Nephron (organoid): ENCODE data around the gene DRG2.

Experiments
- H3K27ac Mint-ChIP-seq, 3 experiments: 2 replicates each; pipeline ENCODE4 v1.8.0; 2020; ENCODE audit warnings: mixed read lengths in 3 of 3, mild to moderate bottlenecking in 2 of 3, moderate library complexity in 1 of 3
- H3K27me3 Mint-ChIP-seq: 2 replicates; pipeline ENCODE4 v1.8.0; 2021; ENCODE audit warnings: low read depth, mild to moderate bottlenecking, moderate library complexity, mixed read lengths
- H3K36me3 Mint-ChIP-seq: 2 replicates; pipeline ENCODE4 v1.8.0; 2020; ENCODE audit warnings: low read depth, mixed read lengths
- H3K4me1 Mint-ChIP-seq: 2 replicates; pipeline ENCODE4 v1.8.0; 2020; ENCODE audit warnings: mixed read lengths
- H3K4me3 Mint-ChIP-seq, 3 experiments: 2 replicates each; pipeline ENCODE4 v1.8.0; 2020; ENCODE audit warnings: mild to moderate bottlenecking in 3 of 3, mixed read lengths in 3 of 3, moderate library complexity in 2 of 3
- H3K9me3 Mint-ChIP-seq: 2 replicates; pipeline ENCODE4 v1.8.0; 2020; ENCODE audit warnings: mixed read lengths
- CTCF ChIP-seq, 3 experiments: fragments of 200-600 bp; sonication (generic); IDR thresholded peaks; one replicate each; pipeline ENCODE4 v1.5.0; 2021; ENCODE audit warnings: antibody characterized with exemption in 3 of 3; ENCODE audit not compliant: unreplicated experiment in 3 of 3

The DRG2 gene

GRCh38 chr17:18089613-18090012 is 1.9 kb downstream of the DRG2 start:
- no peaks in the 10 kb centered on the region for H3K9me3 Mint-ChIP-seq
- H3K27ac Mint-ChIP-seq, result peak overlapping the region; percentile 7 to 94 (median 45)
- peaks cover 3% of the 10 kb centered on the region for H3K27me3 Mint-ChIP-seq
- no peak for TF ChIP-seq CTCF (IDR thresholded peaks at IDR 0.05; ENCODE audit: unreplicated experiment in 3 of 3)
- peaks cover 17% of the 10 kb centered on the region for H3K36me3 Mint-ChIP-seq
- H3K4me1 Mint-ChIP-seq, result peaks cover 14% of the 10 kb centered on the region
- peak overlapping the region; percentile 99 to 100 (median 99) for H3K4me3 Mint-ChIP-seq

GRCh38 chr17:18093616-18094408 is 6.1 kb downstream of the DRG2 start:
- H3K4me1 Mint-ChIP-seq, result peaks cover under 1% of the 10 kb centered on the region
- H3K36me3 Mint-ChIP-seq, result peaks cover 31% of the 10 kb centered on the region
- TF ChIP-seq CTCF (IDR thresholded peaks at IDR 0.05; ENCODE audit: unreplicated experiment in 3 of 3), result peak in 2 of 3 experiments; percentile 16 to 30
- no peak overlapping the region for H3K27ac Mint-ChIP-seq
- no peaks in the 10 kb centered on the region for H3K9me3 Mint-ChIP-seq
- no peak overlapping the region for H3K4me3 Mint-ChIP-seq
- H3K27me3 Mint-ChIP-seq, result no peaks in the 10 kb centered on the region

GRCh38 chr17:18094409-18094807 is 6.7 kb downstream of the DRG2 start:
- H3K27me3 Mint-ChIP-seq, result no peaks in the 10 kb centered on the region
- no peak overlapping the region for H3K27ac Mint-ChIP-seq
- TF ChIP-seq CTCF (IDR thresholded peaks at IDR 0.05; ENCODE audit: unreplicated experiment in 3 of 3), result no peak
- peaks cover 35% of the 10 kb centered on the region for H3K36me3 Mint-ChIP-seq
- H3K9me3 Mint-ChIP-seq, result no peaks in the 10 kb centered on the region
- H3K4me1 Mint-ChIP-seq, result no peaks in the 10 kb centered on the region
- H3K4me3 Mint-ChIP-seq, result no peak overlapping the region

GRCh38 chr17:18099516-18099915 is 11.8 kb downstream of the DRG2 start:
- no peaks in the 10 kb centered on the region for H3K4me1 Mint-ChIP-seq
- H3K4me3 Mint-ChIP-seq, result no peak overlapping the region
- no peak for TF ChIP-seq CTCF (IDR thresholded peaks at IDR 0.05; ENCODE audit: unreplicated experiment in 3 of 3)

GRCh38 chr17:18100616-18101015 is 12.9 kb downstream of the DRG2 start:
- peaks cover 23% of the 10 kb centered on the region for H3K36me3 Mint-ChIP-seq
- H3K27ac Mint-ChIP-seq, result no peak overlapping the region
- no peaks in the 10 kb centered on the region for H3K27me3 Mint-ChIP-seq
- H3K9me3 Mint-ChIP-seq, result no peaks in the 10 kb centered on the region
- H3K4me3 Mint-ChIP-seq, result no peak overlapping the region
- no peak for TF ChIP-seq CTCF (IDR thresholded peaks at IDR 0.05; ENCODE audit: unreplicated experiment in 3 of 3)
- H3K4me1 Mint-ChIP-seq, result no peaks in the 10 kb centered on the region

More at GRCh38 chr17:18099516-18099915, 11.8 kb downstream of the DRG2 start:
- H3K36me3 Mint-ChIP-seq, result peaks cover 26% of the 10 kb centered on the region
- H3K27ac Mint-ChIP-seq, result no peak overlapping the region
- H3K27me3 Mint-ChIP-seq, result no peaks in the 10 kb centered on the region
- no peaks in the 10 kb centered on the region for H3K9me3 Mint-ChIP-seq

- Mint-ChIP-seq H3K4me3 (no peak overlapping the region), H3K27ac (no peak overlapping the region), H3K36me3 (peaks cover 11% of the 10 kb centered on the region), H3K27me3 (no peaks in the 10 kb centered on the region), H3K4me1 (no peaks in the 10 kb centered on the region), H3K9me3 (no peaks in the 10 kb centered on the region)
- TF ChIP-seq CTCF (IDR thresholded peaks at IDR 0.05; ENCODE audit: unreplicated experiment in 3 of 3), result no peak
Observed at GRCh38 chr17:18101828-18102227, 14.1 kb downstream of the DRG2 start.
